HepG2 (cell line): ENCODE data around the gene ARFGEF2. TPM values are rescaled to one million over a fixed set of nuclear protein-coding genes. Genes with fewer than 3 reads are reported as not detected.

Experiments
- CC2D1A ChIP-seq: sonication (generic); formaldehyde crosslinking; IDR thresholded peaks from 2 replicates; pipeline ENCODE4 v1.8.1; 2023; ENCODE audit warnings: mild to moderate bottlenecking, missing genetic modification reagents
- CHCHD3 ChIP-seq: sonication (generic); formaldehyde crosslinking; IDR thresholded peaks from 2 replicates; pipeline ENCODE4 v1.8.0; 2022; ENCODE audit warnings: mild to moderate bottlenecking, missing genetic modification reagents, moderate library complexity
- GLI4 ChIP-seq: sonication (generic); formaldehyde crosslinking; IDR thresholded peaks from 2 replicates; pipeline ENCODE4 v1.5.1; 2020; ENCODE audit warnings: missing genetic modification reagents, mild to moderate bottlenecking, moderate library complexity, borderline replicate concordance
- MYPOP ChIP-seq: sonication (generic); formaldehyde crosslinking; IDR thresholded peaks from 2 replicates; pipeline ENCODE4 v1.8.1; 2023; ENCODE audit warnings: mild to moderate bottlenecking, moderate library complexity, missing genetic modification reagents
- NCOR1 ChIP-seq: fragments of 200-600 bp; sonication (generic); IDR thresholded peaks from 2 replicates; pipeline ENCODE4 v1.7.0; 2017; ENCODE audit warnings: antibody characterized with exemption, low read length, borderline replicate concordance
- NONO ChIP-seq, 2 experiments: fragments of 450-650 bp in 1 of 2; sonication (generic) in 1 of 2; formaldehyde crosslinking in 1 of 2; IDR thresholded peaks in 1 of 2; conservative IDR thresholded peaks in 1 of 2; 2 replicates each; pipeline versions ENCODE4 v1.6.1 to v1.8.0; 2017 to 2022; ENCODE audit warnings: mild to moderate bottlenecking in 1 of 2, missing genetic modification reagents in 1 of 2, moderate library complexity in 1 of 2
- PHF21A ChIP-seq: sonication (generic); formaldehyde crosslinking; IDR thresholded peaks from 2 replicates; pipeline ENCODE4 v1.5.0; 2020; ENCODE audit warnings: mild to moderate bottlenecking, missing genetic modification reagents
- SNAPC4 ChIP-seq: sonication (generic); formaldehyde crosslinking; IDR thresholded peaks from 2 replicates; pipeline ENCODE4 v1.4.0; 2020; ENCODE audit warnings: mild to moderate bottlenecking, missing genetic modification reagents
- SYNCRIP ChIP-seq: fragments of 200-400 bp; formaldehyde crosslinking; IDR thresholded peaks from 2 replicates; pipeline ENCODE4 v1.6.1; 2018; ENCODE audit warnings: mild to moderate bottlenecking, low read depth, low read length; ENCODE audit not compliant: insufficient read depth
- TCF12 ChIP-seq, 2 experiments: fragments of 450-650 bp in 1 of 2; sonication (generic) in 1 of 2; formaldehyde crosslinking in 1 of 2; IDR thresholded peaks; 2 replicates each; pipeline versions ENCODE4 v1.6.1 to v1.8.0; 2017 to 2022; ENCODE audit warnings: antibody characterized with exemption in 1 of 2, mild to moderate bottlenecking in 1 of 2, missing genetic modification reagents in 1 of 2, moderate library complexity in 1 of 2
- ZFP90 ChIP-seq: sonication (generic); formaldehyde crosslinking; IDR thresholded peaks from 2 replicates; pipeline ENCODE4 v1.8.0; 2022; ENCODE audit warnings: missing genetic modification reagents, mild to moderate bottlenecking, inconsistent platforms, borderline replicate concordance
- ZNF136 ChIP-seq: sonication (generic); formaldehyde crosslinking; IDR thresholded peaks from 2 replicates; pipeline ENCODE4 v1.8.1; 2022; ENCODE audit warnings: low read depth, mild to moderate bottlenecking, moderate library complexity, missing genetic modification reagents
- ZNF24 ChIP-seq: fragments of 450-650 bp; IDR thresholded peaks from 2 replicates; pipeline ENCODE4 v1.6.1; 2017; ENCODE audit warnings: antibody characterized with exemption, mild to moderate bottlenecking
- ZNF296 ChIP-seq: sonication (generic); formaldehyde crosslinking; conservative IDR thresholded peaks from 2 replicates; pipeline ENCODE4 v1.5.0; 2020; ENCODE audit warnings: mild to moderate bottlenecking, missing genetic modification reagents
- ZNF556 ChIP-seq: sonication (generic); formaldehyde crosslinking; IDR thresholded peaks from 2 replicates; pipeline ENCODE4 v1.4.0; 2020; ENCODE audit warnings: mild to moderate bottlenecking, missing genetic modification reagents, borderline replicate concordance
- ZNF609 ChIP-seq: sonication (generic); formaldehyde crosslinking; IDR thresholded peaks from 2 replicates; pipeline ENCODE4 v1.4.0; 2020; ENCODE audit warnings: mild to moderate bottlenecking, missing genetic modification reagents, borderline replicate concordance
- ZNF768 ChIP-seq: sonication (generic); formaldehyde crosslinking; IDR thresholded peaks from 2 replicates; pipeline ENCODE4 v1.4.0; 2020; ENCODE audit warnings: missing genetic modification reagents
- polyA plus RNA-seq, 8 experiments: library from polyadenylated mRNA; depleted of rRNA in 3 of 8; stranded (reverse) in 7 of 8; unstranded in 1 of 8; fragments of >200 nt; fragmentation: Illumina TruSeq in 4 of 8; extraction: Trizol in 4 of 8; gene quantifications; 2 replicates each; pipeline versions ENCODE4 v1.2.1 to v1.2.3, GENCODE V29; 2011 to 2016; ENCODE audit warnings: low read depth in 4 of 8, missing spikeins in 1 of 8, mixed read lengths in 1 of 8; ENCODE audit not compliant: insufficient read depth in 1 of 8
- total RNA-seq, 5 experiments: library from RNA; depleted of rRNA; stranded (reverse); fragments of >200 nt; fragmentation: Illumina TruSeq; extraction: Trizol; gene quantifications; 2 replicates each; pipeline ENCODE4 v1.2.3, GENCODE V29; 2016; ENCODE audit warnings: low read depth in 1 of 5

Gene ARFGEF2
- total and polyA plus RNA-seq, 2 of the 13 experiments (the other 11 are each of a cell fraction or from before 2014, with no cell fraction given) = 44.0 to 60.8 TPM

GRCh38 chr20:49009899-49010631, 88.6 kb downstream of the ARFGEF2 start (continued):
- no peak for TF ChIP-seq ZNF609 (CRISPR knock-in tag)
- no peak for TF ChIP-seq NONO (IDR thresholded peaks at IDR 0.05)
- 0 out of 2 replicates have a peak, but pooled peaks have one; percentile 18 for TF ChIP-seq NONO (CRISPR knock-in tag; conservative IDR thresholded peaks at IDR 0.05)
- no peak for TF ChIP-seq PHF21A (CRISPR knock-in tag)
- TF ChIP-seq ZNF768 (CRISPR knock-in tag) = peak; percentile 53; the same call in 1 of the 2 replicates
- peak; percentile 29; the same call in 1 of the 2 replicates for TF ChIP-seq MYPOP (CRISPR knock-in tag)
- no peak for TF ChIP-seq GLI4 (CRISPR knock-in tag)
- peak; percentile 67; the same call in 1 of the 2 replicates for TF ChIP-seq ZNF296 (CRISPR knock-in tag)
- TF ChIP-seq ZNF556 (CRISPR knock-in tag) = no peak
- no peak for TF ChIP-seq SNAPC4 (CRISPR knock-in tag)
- TF ChIP-seq ZFP90 = 0 out of 2 replicates have a peak, but pooled peaks have one; percentile 46
- TF ChIP-seq CC2D1A (CRISPR knock-in tag) = 0 out of 2 replicates have a peak, but pooled peaks have one; percentile 48
- no peak for TF ChIP-seq SYNCRIP
- TF ChIP-seq CHCHD3 (CRISPR knock-in tag) = 0 out of 2 replicates have a peak, but pooled peaks have one; percentile 69
- TF ChIP-seq ZNF24 = no peak
- no peak for TF ChIP-seq TCF12 (IDR thresholded peaks at IDR 0.05)
- TF ChIP-seq TCF12 (CRISPR knock-in tag; IDR thresholded peaks at IDR 0.05) = no peak
- no peak for TF ChIP-seq NCOR1
- no peak for TF ChIP-seq ZNF136 (CRISPR knock-in tag)
